ENCODE results near the gene CELSR1.

The CELSR1 gene, protein sequence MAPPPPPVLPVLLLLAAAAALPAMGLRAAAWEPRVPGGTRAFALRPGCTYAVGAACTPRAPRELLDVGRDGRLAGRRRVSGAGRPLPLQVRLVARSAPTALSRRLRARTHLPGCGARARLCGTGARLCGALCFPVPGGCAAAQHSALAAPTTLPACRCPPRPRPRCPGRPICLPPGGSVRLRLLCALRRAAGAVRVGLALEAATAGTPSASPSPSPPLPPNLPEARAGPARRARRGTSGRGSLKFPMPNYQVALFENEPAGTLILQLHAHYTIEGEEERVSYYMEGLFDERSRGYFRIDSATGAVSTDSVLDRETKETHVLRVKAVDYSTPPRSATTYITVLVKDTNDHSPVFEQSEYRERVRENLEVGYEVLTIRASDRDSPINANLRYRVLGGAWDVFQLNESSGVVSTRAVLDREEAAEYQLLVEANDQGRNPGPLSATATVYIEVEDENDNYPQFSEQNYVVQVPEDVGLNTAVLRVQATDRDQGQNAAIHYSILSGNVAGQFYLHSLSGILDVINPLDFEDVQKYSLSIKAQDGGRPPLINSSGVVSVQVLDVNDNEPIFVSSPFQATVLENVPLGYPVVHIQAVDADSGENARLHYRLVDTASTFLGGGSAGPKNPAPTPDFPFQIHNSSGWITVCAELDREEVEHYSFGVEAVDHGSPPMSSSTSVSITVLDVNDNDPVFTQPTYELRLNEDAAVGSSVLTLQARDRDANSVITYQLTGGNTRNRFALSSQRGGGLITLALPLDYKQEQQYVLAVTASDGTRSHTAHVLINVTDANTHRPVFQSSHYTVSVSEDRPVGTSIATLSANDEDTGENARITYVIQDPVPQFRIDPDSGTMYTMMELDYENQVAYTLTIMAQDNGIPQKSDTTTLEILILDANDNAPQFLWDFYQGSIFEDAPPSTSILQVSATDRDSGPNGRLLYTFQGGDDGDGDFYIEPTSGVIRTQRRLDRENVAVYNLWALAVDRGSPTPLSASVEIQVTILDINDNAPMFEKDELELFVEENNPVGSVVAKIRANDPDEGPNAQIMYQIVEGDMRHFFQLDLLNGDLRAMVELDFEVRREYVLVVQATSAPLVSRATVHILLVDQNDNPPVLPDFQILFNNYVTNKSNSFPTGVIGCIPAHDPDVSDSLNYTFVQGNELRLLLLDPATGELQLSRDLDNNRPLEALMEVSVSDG (N-terminal part only)

GRCh38 chr22:46537225-46537945 lies at the start of gene CELSR1:
TSS of gene CELSR1 (minus strand) at chr22:46537620. CDS start at chr22:46537170, 450 bp downstream.
- peak in 1 of 3 donors; percentile 16 for DNase-seq (ENCODE audit: low read depth in 3 of 3)

DNA sequence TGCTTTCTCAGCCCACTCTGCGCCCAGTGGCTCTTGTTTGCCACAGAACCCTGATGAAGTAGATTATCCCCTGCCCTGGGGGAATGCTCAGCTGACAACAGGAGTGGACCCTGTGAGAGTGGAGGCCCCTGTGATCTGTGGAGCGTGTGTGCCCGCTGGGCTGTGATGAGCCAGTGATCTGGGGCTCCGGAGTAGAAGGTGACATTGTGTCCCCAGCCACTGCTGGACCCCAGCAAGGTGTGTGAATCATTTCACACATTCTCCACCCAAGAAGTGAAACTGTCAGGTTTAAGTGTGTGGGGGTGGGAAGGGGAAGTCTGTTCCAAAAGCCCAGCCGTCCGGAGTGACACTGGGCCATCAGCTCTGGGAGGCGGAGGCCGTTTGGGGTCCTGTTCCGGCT lies 49.6 kb upstream of the CELSR1 start:
- no peak for DNase-seq (ENCODE audit: low read depth in 3 of 3)

GRCh38 chr22:46586531-46587011 lies 49.2 kb upstream of the CELSR1 start:
- DNase-seq (ENCODE audit: low read depth in 3 of 3): no peak

DNA sequence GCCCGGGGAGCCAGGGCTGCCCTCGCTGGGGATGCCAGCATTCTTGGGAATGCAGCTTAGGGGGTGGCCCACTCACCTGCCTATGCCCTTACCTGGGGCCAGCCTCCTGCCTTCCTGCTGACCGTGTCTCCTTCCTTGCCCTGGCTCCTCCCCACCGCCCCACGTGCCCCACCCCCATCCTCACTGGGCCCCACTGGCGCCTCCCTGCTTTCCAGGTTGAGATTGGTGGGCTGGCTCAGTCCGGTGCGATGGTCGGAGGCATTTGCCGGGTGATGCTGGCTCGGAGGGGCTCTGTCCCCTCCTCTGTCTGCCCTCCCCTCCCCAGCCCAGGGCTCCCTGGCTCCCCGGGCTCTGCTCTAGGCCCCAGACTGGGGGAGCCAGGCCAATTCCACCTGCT lies 48.7 kb upstream of the CELSR1 start:
- no peak for DNase-seq (ENCODE audit: low read depth in 3 of 3)

GRCh38 chr22:46585340-46586122 lies 48.1 kb upstream of the CELSR1 start:
- no peak for DNase-seq (ENCODE audit: low read depth in 3 of 3)

DNA sequence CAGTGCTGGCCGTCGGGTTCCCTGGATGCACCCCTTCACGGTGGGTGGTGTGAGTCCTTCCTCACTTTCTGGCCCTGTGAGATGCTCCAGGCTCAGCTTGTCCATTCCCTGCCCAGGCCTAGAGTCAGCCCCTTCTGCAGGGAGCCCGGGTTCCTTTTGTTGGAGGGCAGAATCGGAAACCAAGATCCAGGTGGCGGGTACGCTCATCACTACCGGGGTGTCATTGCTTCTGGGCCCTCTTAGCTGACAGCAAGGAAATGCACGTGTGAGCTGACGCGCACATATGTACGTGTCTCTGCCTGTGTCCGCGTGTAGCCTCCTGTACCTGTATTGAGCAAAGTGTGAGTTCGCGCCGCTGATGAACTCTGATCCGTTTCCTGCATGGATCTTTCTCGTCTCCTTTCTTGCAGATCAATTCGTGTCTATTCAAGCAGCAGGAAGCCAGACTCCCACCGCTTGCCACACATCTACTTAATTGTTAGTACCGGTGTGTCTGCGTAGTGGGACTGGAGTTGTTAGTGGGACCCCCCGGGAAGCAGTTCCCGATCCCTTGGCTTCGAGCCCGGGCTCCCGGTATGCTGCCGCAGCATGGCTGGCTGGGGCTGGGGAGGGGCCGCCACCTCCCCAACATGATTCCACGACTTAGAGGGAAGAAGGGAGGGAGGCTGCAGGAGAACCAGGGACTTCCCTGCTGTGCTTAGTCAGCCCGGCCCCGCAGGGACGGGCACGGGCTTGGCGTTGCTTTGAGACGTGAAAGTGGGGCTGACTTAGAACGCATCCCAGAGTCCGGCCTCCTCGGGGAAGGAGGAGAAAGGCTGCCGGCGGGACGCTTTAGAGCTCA lies 46.9 kb upstream of the CELSR1 start:
- DNase-seq (ENCODE audit: low read depth in 3 of 3): no peak

DNA sequence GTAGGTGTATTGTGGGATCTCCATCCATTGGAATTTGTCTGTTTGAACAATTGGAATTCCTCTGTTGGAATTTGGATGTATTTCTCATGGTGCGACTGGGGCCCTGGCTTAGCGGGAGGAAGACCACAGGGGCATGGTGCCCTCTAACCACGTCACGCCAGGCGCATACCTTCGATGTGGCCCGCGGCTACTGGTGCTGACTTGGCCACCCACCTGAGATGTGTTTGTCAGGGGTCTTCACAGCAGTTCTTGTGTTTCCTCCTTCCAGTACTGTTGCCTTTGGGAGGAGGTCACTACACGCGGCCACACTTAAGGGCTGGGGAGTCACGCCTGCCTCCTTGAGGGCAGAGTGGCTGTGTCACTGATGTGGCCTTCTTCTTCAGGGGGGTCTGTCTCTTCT lies 46.2 kb upstream of the CELSR1 start:
- no peak for DNase-seq (ENCODE audit: low read depth in 3 of 3)

DNA sequence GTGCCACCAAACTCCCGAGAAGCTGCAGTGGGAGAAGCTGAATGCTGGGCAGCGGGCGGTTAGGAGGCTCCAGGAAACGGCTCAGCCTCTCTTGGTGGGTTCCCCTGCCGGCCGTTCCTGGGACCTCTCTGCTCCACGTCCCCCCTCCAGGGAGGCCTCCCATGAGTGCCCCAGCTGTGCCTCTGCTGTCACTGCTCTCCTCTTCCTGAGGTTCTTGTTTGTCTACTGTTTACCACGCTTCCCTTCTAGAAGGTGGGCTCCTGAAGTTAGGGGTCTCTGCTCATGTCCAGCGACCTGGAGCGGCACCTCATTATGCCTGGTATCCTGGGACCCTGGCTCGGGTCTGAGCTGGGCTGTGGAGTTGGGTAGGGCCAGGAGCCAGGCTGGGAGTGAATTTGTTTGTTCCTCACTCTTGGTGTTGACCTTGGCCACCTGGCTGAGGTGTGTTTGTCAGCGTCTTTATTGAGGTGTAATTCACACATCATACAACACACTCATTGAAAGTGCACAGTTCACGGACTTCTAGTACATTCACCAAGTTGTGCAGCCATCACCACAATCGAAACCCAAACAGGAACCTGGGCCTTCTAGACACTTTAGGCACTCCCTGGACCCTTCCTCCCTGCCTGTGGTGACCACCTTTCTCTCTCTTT lies 45.0 kb upstream of the CELSR1 start:
- DNase-seq (ENCODE audit: low read depth in 3 of 3): no peak

DNA sequence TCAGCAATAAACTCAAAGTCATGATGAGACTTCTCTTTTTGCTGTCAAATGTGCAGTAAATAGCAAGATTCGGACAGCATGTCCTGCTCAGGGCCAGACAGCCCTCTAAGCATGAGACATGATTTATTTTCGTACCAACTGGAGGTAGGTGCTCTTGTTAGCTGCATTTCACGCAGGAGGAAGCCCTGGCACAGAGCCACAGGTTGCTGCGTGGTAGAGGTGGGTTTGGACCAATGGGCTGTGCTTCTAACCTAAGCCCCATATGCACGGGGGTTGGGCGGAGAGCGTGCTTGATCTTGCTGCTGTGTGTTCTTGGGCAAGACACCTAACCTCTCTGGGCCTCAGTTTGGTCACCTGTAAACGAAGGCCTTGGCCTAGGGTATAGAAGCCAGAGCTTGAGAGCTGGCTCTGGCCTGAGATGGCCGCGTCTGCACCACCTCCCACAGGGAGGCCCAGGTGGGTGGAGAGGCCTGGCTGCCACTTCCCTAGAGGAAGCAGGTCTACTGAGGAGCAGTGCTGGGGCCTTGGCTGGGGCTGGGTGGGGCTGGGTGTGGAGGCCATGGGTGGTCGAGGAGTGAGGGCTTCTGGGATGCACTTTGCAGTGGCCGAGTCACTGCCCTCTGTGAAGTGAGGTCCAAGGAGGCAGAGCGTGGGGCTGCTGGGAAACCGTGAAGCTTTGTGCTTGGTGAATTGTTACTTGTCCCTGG lies 44.3 kb upstream of the CELSR1 start:
- DNase-seq (ENCODE audit: low read depth in 3 of 3): no peak

- no peak for DNase-seq (ENCODE audit: low read depth in 3 of 3)
Measured at GRCh38 chr22:46580940-46581537, 43.6 kb upstream of the CELSR1 start.

DNA sequence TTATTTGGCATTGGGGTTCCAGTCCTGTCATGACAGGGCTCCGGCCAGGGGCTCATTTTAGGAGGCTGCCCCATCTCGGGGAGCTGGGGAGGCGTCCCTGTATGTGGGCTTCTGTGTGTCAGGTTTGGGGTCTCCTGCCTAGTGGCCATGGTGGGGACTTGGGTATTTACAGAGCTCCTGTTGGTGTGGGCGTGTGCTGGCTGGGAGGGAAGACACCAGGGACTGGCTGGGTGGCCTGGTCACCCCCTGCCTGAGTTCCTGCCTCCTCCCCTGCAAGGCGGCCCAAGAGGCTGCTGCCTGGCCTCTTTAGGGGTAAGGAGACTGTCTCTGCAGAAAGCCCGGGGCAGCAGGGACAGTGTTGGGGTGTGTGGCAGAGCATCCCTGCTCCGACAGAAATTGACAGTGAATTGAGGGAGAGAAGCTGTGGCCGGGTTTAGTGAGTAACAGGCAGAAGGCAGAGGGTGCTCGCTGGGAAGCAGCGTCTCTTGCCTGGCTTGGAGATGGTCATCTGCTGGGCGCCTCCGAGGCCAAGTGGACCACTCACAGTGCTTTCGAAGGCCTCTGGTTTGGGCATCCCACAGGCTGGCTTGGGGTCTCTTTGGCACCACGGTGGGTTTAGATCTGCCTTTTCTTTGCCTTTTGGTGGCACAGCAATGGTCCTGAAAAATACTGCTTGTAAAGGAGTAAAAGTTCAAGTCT lies 42.5 kb upstream of the CELSR1 start:
- no peak for DNase-seq (ENCODE audit: low read depth in 3 of 3)

DNA sequence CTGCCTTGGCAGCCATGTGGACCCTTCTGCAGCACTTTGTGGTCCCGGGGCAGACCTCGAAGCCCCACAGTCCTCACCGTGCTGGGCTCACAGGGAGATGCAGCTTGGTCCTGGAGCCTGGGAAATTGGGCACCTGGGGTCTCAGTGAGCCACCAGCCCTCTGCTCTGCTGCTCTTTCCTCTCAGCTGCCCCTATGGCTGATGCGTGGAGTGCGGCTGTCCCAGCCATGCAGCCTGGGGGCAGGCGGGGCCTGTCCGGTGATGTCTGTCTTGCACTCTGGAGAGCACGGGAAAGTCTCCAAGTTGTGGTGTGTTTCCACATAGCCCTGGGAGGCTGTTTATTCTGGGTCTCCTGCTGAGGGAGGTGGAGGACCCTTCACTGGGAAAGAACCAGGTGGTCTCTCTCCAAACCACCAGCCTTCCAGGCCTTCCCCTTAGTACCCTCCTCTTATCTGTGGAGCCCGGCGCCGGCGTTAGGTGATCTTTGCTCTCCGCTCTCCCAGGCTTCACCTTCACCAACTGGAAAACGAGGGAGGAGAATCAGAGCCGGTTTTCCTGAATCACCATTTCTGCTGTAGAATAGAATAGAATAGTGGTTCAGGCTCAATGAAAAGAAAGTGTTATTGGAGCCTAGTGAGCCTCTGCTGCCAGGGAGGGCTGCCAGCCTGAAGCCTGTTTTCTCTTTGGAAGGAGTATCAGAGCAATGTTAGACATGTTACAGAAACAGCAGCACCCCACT lies 41.6 kb upstream of the CELSR1 start:
- DNase-seq (ENCODE audit: low read depth in 3 of 3): no peak

- DNase-seq (ENCODE audit: low read depth in 3 of 3): no peak
Measured at GRCh38 chr22:46578251-46578823, 40.9 kb upstream of the CELSR1 start.

- no peak for DNase-seq (ENCODE audit: low read depth in 3 of 3)
Measured at GRCh38 chr22:46577368-46578249, 40.2 kb upstream of the CELSR1 start.

Measured in stimulated activated CD4-positive, alpha-beta T cell treated with anti-CD3 and anti-CD28 coated beads, TNF-alpha, amount 100 ng/mL, for 48 hours (primary cell).